ENCODE results near the gene CSPG4.
A peak's percentile ranks its signal among the peaks of the same experiment; 100 is the strongest.
"Not testable (repeated sequence)": the region's sequence is repeated elsewhere in the genome, so short reads cannot be mapped to it uniquely, and the experiment has no call there.

The CSPG4 gene

DNA sequence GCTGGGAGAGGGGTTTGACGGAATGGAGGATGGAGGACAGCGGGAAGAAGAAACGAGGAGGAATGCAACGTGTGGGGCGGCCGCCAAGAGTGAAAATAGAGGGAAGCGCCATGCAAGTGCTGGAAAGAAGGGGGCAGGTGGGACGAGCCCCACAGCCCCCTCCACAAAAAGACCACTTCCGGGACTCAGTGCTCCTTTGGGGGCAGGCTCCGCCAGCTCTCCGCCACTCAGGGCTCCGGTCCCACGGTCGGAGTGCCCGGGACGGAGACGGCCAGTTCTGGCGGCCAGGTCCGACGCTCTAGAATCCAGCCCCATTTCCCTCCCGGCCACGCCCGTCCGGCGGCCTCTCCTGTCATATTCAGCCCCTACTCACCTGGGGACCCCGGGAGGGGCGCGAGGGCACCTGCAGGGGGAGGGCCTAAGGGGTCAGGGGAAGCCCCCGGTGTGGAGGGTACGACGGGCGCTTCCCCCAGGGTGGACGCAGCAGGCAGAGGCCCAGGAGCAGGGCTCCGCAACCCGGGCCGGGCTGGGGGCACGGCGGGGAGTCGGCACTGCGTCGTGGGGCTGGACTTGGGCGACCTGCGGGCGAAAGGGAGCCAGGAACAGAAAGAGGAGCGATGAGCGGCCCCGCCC lies 25.5 kb upstream of the CSPG4 start:
- DNase-seq (ENCODE audit: low read depth, low spot score): no peak

- DNase-seq (ENCODE audit: low read depth, low spot score): not testable (repeated sequence)
Measured at GRCh38 chr15:75737116-75738013, 24.7 kb upstream of the CSPG4 start.

- no peak for DNase-seq (ENCODE audit: low read depth, low spot score)
Measured at GRCh38 chr15:75736256-75736655, 23.6 kb upstream of the CSPG4 start.

DNA sequence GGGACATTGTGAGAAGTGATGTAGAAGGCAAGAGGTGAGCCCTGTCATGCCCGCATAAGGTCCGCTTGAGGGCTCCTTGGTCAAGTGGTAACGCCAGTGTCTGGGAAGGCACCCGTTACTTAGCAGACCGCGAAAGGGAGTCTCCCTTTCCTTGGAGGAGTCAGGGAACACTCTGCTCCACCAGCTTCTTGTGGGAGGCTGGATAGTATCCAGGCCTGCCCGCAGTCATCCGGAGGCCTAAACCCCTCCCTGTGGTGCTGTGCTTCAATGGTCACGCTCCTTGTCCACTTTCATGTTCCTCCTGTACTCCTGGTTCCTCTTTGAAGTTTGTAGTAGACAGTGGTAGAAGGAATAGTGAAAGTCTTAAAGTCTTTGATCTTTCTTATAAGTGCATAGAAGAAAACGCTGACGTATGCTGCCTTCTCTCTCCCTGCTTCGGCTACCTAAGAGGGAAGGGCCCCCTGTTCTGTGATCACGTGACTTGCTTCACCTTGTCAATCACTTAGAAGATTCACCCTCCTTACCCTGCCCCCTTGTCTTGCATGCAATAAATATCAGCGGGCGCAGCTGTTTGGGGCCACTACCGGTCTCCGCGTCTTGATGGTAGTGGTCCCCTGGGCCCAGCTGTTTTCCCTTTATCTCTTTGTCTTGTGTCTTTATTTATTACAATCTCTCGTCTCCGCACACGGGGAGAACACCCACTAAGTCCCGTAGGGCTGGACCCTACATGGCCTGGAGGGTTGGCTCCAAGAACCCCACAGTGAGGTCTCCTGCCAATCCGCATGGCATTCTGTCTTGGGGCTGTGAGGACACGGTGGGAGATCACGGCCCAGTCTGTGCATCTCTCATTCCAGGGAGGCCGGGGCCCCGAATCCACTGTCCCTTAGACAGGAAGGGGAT lies 22.5 kb upstream of the CSPG4 start:
- DNase-seq (ENCODE audit: low read depth, low spot score): not testable (repeated sequence)

- peak; percentile 86 for DNase-seq (ENCODE audit: low read depth, low spot score)
Measured at GRCh38 chr15:75733761-75734651, 21.4 kb upstream of the CSPG4 start.

DNA sequence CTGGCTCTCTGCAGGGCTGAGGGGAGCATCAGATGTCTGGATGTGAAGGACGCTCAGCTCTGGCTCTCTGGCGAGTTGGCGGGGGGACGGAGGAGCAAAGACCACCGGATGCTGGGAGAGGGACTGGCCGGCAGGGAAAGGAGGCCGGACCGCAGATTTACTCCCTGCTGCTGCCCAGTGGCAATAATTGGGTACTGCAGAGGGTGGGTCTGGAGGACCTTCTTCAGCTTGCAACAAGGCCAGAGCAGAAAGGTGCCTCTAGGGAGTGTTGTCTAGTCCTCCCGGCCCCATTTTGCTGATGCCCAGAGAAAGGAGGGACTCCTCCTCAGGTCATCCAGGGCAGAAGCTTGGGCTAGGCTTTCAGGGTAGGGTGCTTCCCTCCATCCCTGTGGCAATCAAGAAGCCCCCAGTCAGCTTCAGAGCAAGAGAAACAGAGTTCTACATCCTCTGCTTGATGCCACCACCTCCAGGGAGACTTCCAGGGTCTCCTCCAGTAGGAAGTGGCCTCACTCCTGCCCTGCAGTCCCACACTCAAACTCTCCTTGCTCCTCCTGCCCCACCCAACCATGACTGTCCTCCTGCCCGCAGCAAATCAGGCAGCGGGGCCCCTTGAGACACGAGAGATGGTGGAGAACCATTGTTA lies 20.3 kb upstream of the CSPG4 start:
- DNase-seq (ENCODE audit: low read depth, low spot score): peak; percentile 91

DNA sequence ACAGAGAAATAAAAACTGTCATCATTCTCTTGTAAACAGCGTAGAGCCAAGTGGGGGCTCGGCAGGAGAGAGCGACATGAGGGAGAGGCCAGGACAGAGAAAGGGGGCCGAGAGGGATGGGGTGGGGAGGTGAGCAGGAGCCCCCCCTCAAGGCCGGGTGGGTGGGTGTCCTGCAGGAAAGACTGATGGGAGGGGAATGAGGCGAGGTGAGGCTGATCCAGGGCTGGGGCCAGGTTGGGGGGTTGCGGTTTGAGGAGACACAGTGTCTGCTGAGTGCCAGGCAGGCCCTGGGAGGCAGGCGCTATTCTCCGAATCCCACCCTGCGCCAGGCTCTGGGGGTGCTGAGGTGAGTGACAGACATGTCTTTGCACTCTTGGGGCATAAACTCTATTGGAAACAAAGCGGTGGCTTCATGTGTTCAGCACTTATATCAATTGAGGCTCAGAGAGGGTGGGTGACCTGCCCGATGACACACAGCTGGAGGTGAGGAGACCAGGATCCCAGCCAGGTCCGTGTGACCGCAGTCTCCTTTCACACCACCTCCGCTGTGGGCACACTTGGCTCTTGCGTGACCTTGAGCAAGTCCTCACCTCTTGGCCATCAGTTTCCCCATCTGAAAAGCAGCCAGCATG lies 19.6 kb upstream of the CSPG4 start:
- no peak for DNase-seq (ENCODE audit: low read depth, low spot score)

- no peak for DNase-seq (ENCODE audit: low read depth, low spot score)
Measured at GRCh38 chr15:75731248-75732151, 18.9 kb upstream of the CSPG4 start.

GRCh38 chr15:75730376-75731247 lies 18.0 kb upstream of the CSPG4 start:
- not testable (repeated sequence) for DNase-seq (ENCODE audit: low read depth, low spot score)

GRCh38 chr15:75729326-75730069 lies 16.9 kb upstream of the CSPG4 start:
- no peak for DNase-seq (ENCODE audit: low read depth, low spot score)

DNA sequence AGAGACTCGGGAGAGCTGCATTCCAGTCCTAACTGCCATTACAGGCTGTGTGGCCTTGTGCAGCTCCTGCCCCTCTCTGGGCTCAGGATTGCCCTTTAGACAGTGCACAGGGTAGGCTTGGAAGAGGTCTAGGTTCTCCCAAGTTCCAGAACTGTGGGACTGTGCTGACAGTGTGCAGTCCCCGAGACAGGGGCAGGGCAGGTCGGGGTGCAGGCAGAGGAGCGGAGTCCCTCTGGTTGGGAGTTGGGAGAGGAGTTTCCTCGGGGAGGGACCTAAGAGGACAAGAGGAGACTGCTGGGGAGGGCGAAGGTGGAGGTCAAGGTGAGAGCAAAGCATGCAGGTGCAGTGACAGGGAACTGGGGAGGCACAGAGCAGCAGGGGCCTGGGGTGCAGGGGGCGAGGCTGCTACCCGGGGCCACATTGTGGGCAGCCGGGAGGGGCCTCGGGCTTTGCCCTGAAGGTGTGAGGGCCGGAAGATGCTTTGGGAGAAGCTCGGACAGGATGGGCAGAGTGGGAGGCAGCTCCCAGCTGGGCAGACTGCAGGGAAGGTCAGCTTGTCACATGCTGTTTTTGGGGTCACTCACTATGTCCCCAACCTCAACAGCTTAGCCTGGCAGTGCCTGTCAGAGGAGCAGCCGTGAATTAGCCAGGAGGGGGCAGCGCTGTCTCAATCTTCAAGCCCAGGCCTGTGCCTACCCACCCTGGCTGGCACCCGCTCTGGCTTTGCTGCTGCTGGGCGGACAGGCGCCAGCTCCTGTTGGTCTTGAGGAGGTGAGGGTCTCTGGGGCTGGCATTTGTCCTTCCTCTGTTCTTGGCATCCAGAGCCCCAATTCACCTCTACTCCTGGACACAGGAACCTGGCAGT lies 15.4 kb upstream of the CSPG4 start:
- peak; percentile 53 for DNase-seq (ENCODE audit: low read depth, low spot score)

- no peak for DNase-seq (ENCODE audit: low read depth, low spot score)
Measured at GRCh38 chr15:75727031-75727531, 14.4 kb upstream of the CSPG4 start.

DNA sequence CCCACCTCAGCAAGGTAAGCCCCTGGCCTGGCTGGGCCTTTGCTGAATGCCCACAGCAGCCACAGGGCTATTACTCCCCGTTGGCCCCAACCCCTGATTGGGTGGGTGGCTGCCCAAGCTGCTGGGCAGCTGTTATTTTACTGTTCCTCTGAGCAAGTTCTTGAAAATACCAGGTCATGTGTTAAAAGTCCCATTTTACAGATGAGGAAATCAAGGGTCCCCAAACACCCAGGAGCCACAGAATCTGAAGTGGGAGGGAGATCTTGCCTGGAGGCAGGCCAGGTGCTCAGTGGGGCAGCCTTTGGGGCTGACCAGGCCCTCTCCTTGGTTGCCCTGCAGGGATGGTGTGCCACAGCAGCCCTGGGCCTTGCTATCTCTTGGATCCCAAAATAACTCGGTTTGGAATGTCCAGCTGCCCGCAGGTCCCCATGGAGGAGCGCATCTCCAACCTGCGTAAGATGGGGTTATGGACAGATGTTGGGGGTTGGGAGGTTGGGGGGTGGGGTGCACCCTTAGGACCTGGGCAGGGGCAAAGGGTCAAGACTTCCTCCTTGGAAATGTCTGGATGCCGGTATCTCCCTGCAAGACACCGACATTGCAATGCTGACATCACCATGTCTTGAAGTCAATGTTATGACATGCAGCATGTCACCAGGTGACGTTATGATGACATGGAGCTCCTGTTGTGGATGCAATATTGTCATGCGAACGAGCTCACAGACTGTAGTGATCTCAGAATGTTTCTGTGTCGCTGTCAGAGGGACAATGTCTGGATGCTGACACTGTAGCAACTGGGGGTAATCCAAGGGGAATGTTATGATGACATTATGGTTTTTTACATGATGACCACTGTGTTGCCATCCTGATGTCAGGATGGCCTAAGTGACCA lies 13.3 kb upstream of the CSPG4 start:
- no peak for DNase-seq (ENCODE audit: low read depth, low spot score)

- no peak for DNase-seq (ENCODE audit: low read depth, low spot score)
Measured at GRCh38 chr15:75725006-75725718, 12.5 kb upstream of the CSPG4 start.

Data from ELF-1 (cell line).